ENCODE results near the gene SMARCA5.
"Not testable (repeated sequence)": the region's sequence is repeated elsewhere in the genome, so short reads cannot be mapped to it uniquely, and the experiment has no call there.

SMARCA5 gene

GRCh38 chr4:143513314-143514168, at the start of gene SMARCA5:
Gene SMARCA5 (plus strand): TSS chr4:143513702. CDS start chr4:143513925, 223 bp downstream.
- peak; percentile 97 for DNase-seq (ENCODE audit: low read depth)

- DNase-seq (ENCODE audit: low read depth) = no peak
Measured at GRCh38 chr4:143473334-143474126, 40.0 kb upstream of the SMARCA5 start.

- no peak for DNase-seq (ENCODE audit: low read depth)
Measured at GRCh38 chr4:143477487-143477886, 36.0 kb upstream of the SMARCA5 start.

- no peak for DNase-seq (ENCODE audit: low read depth)
Measured at GRCh38 chr4:143481361-143481760, 32.1 kb upstream of the SMARCA5 start.

- peak; percentile 51 for DNase-seq (ENCODE audit: low read depth)
Measured at GRCh38 chr4:143482840-143483239, 30.7 kb upstream of the SMARCA5 start.

GRCh38 chr4:143486314-143486713, 27.2 kb upstream of the SMARCA5 start:
- no peak for DNase-seq (ENCODE audit: low read depth)

- DNase-seq (ENCODE audit: low read depth) = no peak
Measured at GRCh38 chr4:143488687-143489086, 24.8 kb upstream of the SMARCA5 start.

GRCh38 chr4:143489106-143489505, 24.4 kb upstream of the SMARCA5 start:
- no peak for DNase-seq (ENCODE audit: low read depth)

GRCh38 chr4:143498021-143498420, 15.5 kb upstream of the SMARCA5 start:
- DNase-seq (ENCODE audit: low read depth) = no peak

GRCh38 chr4:143502231-143502630, 11.3 kb upstream of the SMARCA5 start:
- no peak for DNase-seq (ENCODE audit: low read depth)

- DNase-seq (ENCODE audit: low read depth) = no peak
Measured at GRCh38 chr4:143506031-143506430, 7.5 kb upstream of the SMARCA5 start.

- no peak for DNase-seq (ENCODE audit: low read depth)
Measured at GRCh38 chr4:143511906-143512305, 1.6 kb upstream of the SMARCA5 start.

- DNase-seq (ENCODE audit: low read depth) = no peak
Measured at GRCh38 chr4:143512978-143513313, 556 bp upstream of the SMARCA5 start.

- no peak for DNase-seq (ENCODE audit: low read depth)
Measured at GRCh38 chr4:143514169-143514495, 630 bp downstream of the SMARCA5 start.

- peak; percentile 47 for DNase-seq (ENCODE audit: low read depth)
Measured at GRCh38 chr4:143514497-143514896, 995 bp downstream of the SMARCA5 start.

- DNase-seq (ENCODE audit: low read depth) = no peak
Measured at GRCh38 chr4:143514901-143515300, 1.4 kb downstream of the SMARCA5 start.

GRCh38 chr4:143515905-143516304, 2.4 kb downstream of the SMARCA5 start:
- DNase-seq (ENCODE audit: low read depth) = no peak

- no peak for DNase-seq (ENCODE audit: low read depth)
Measured at GRCh38 chr4:143517764-143518163, 4.3 kb downstream of the SMARCA5 start.

- DNase-seq (ENCODE audit: low read depth) = no peak
Measured at GRCh38 chr4:143524211-143524610, 10.7 kb downstream of the SMARCA5 start.

- not testable (repeated sequence) for DNase-seq (ENCODE audit: low read depth)
Measured at GRCh38 chr4:143528046-143528445, 14.5 kb downstream of the SMARCA5 start.

- DNase-seq (ENCODE audit: low read depth) = peak; percentile 2
Measured at GRCh38 chr4:143531380-143531779, 17.9 kb downstream of the SMARCA5 start.

- DNase-seq (ENCODE audit: low read depth) = peak; percentile 5
Measured at GRCh38 chr4:143531788-143532491, 18.4 kb downstream of the SMARCA5 start.
